ENCODE results near the gene TMEM243.

DNA sequence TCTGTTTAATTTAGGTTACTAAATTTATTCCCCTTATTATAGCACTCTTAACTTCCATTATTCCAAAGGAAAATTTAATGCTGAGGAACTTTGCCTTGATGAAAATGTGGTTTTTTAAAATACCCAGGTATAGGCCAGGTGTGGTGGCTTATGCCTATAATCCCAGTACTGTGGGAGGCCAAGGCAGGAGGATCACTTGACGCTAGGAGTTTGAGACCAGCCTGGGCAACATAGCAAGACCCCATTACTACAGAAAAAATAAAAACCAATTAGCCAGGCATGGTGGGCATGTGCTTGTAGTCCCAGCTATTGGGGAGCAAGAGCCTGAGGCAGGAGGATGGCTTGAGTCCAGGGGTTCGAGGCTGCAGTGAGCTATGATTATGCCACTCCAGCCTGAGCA, 32.4 kb downstream of the TMEM243 start:
- TF ChIP-seq JUND (IDR thresholded peaks at IDR 0.05; ENCODE audit: low read depth, low read length) (no peak), SIN3A (IDR thresholded peaks at IDR 0.05; ENCODE audit: low read depth, low read length) (no peak), CHD4 (IDR thresholded peaks at IDR 0.05) (no peak), FOS (IDR thresholded peaks at IDR 0.05; ENCODE audit: borderline replicate concordance, extremely low read depth, insufficient read length) (no peak), RAD21 (IDR thresholded peaks at IDR 0.05; ENCODE audit: insufficient read depth, low read depth, low read length) (no peak), POLR2AphosphoS5 (IDR thresholded peaks at IDR 0.05; ENCODE audit: low read length) (no peak), POLR2A (IDR thresholded peaks at IDR 0.05; ENCODE audit: low read depth, low read length) (no peak), TBL1XR1 (IDR thresholded peaks at IDR 0.05; ENCODE audit: low read depth, low read length) (no peak), EZH2 (IDR thresholded peaks at IDR 0.05; ENCODE audit: borderline replicate concordance, control insufficient read depth, low read depth, low read length) (no peak)
- TF ChIP-seq, protein P1, sequence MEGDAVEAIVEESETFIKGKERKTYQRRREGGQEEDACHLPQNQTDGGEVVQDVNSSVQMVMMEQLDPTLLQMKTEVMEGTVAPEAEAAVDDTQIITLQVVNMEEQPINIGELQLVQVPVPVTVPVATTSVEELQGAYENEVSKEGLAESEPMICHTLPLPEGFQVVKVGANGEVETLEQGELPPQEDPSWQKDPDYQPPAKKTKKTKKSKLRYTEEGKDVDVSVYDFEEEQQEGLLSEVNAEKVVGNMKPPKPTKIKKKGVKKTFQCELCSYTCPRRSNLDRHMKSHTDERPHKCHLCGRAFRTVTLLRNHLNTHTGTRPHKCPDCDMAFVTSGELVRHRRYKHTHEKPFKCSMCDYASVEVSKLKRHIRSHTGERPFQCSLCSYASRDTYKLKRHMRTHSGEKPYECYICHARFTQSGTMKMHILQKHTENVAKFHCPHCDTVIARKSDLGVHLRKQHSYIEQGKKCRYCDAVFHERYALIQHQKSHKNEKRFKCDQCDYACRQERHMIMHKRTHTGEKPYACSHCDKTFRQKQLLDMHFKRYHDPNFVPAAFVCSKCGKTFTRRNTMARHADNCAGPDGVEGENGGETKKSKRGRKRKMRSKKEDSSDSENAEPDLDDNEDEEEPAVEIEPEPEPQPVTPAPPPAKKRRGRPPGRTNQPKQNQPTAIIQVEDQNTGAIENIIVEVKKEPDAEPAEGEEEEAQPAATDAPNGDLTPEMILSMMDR (IDR thresholded peaks at IDR 0.05 in 2 of 3, conservative IDR thresholded peaks at IDR 0.05 in 1 of 3; ENCODE audit: control insufficient read depth in 2 of 3, extremely low read depth in 1 of 3, insufficient read depth in 1 of 3, low read depth in 3 of 3, low read length in 3 of 3), result no peak
- TF ChIP-seq, protein P2, sequence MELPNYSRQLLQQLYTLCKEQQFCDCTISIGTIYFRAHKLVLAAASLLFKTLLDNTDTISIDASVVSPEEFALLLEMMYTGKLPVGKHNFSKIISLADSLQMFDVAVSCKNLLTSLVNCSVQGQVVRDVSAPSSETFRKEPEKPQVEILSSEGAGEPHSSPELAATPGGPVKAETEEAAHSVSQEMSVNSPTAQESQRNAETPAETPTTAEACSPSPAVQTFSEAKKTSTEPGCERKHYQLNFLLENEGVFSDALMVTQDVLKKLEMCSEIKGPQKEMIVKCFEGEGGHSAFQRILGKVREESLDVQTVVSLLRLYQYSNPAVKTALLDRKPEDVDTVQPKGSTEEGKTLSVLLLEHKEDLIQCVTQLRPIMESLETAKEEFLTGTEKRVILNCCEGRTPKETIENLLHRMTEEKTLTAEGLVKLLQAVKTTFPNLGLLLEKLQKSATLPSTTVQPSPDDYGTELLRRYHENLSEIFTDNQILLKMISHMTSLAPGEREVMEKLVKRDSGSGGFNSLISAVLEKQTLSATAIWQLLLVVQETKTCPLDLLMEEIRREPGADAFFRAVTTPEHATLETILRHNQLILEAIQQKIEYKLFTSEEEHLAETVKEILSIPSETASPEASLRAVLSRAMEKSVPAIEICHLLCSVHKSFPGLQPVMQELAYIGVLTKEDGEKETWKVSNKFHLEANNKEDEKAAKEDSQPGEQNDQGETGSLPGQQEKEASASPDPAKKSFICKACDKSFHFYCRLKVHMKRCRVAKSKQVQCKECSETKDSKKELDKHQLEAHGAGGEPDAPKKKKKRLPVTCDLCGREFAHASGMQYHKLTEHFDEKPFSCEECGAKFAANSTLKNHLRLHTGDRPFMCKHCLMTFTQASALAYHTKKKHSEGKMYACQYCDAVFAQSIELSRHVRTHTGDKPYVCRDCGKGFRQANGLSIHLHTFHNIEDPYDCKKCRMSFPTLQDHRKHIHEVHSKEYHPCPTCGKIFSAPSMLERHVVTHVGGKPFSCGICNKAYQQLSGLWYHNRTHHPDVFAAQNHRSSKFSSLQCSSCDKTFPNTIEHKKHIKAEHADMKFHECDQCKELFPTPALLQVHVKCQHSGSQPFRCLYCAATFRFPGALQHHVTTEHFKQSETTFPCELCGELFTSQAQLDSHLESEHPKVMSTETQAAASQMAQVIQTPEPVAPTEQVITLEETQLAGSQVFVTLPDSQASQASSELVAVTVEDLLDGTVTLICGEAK (IDR thresholded peaks at IDR 0.05; ENCODE audit: borderline replicate concordance), result no peak

All from GM12878 (cell line).